GM18907 (cell line): Measurements from ENCODE around the gene INPP5E.

Experiments used
- ATAC-seq: cut with Tn5 transposase; IDR thresholded peaks from one replicate; pipeline ENCODE4 v1.9.1; 2021; ENCODE audit warnings: mild to moderate bottlenecking, moderate library complexity; ENCODE audit not compliant: unreplicated experiment

The INPP5E gene

GRCh38 chr9:136389396-136389795, 50.2 kb downstream of the INPP5E start:
- ATAC-seq: no peak

- no peak for ATAC-seq
Observed at GRCh38 chr9:136387217-136387616, 52.4 kb downstream of the INPP5E start.

DNA sequence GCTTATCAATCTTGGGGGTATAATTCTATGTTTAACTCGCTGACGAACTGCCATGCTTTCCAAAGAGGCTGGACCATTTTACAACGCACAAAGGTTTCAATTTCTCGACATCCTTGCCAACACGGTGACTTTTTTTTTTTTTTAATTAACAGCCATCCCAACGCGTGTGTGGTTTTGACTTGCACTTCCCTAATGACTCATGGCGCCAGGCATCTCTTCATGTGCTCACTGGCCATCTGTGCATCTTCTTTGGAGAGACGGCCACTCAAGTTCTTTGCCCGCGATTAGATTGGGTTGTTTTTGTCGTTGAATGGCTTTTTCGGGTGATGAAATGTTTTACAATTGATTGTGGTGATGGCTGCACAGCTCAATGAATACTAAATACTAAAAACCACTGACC, 53.6 kb downstream of the INPP5E start:
- ATAC-seq: no peak

DNA sequence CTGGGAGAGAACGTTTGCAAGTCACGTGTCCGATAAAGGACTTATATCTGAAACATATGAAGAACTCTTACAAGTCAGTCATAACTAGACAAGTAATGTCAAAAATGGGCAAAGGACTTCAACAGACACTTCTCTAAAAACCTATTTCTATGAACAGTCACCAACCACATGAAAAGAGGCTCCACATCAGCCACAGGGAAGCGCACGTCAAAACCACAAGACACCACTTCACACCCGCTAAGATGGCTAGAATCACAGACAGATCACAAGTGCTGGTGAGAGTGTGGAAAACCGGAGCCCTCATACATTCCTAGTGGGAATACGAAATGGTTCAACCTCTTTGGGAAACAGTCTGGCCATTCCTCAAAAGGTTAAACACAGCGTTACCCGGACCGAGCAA, 54.6 kb downstream of the INPP5E start:
- ATAC-seq: no peak

DNA sequence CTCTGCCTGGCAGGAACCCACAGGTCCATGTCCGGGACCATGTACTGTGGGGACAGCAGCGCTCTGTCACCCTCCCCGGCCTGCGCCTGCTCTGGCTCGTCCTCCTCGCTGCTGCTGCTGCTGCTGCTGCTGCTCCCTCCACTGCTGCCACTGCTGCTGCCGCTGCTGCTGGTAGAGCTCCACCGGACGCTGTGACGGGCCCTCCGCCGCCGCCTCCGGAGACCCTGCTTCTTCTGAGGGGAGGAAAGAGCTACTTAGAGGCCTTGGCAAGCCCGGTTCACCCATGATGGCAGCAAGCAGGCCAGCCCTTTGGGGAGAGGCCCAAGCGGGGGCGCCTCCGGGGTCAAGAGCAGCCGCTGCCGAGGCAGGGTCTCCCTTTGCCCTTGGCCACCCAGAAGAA, 56.2 kb downstream of the INPP5E start:
- no peak for ATAC-seq

GRCh38 chr9:136381966-136382513, 57.6 kb downstream of the INPP5E start:
- no peak for ATAC-seq

DNA sequence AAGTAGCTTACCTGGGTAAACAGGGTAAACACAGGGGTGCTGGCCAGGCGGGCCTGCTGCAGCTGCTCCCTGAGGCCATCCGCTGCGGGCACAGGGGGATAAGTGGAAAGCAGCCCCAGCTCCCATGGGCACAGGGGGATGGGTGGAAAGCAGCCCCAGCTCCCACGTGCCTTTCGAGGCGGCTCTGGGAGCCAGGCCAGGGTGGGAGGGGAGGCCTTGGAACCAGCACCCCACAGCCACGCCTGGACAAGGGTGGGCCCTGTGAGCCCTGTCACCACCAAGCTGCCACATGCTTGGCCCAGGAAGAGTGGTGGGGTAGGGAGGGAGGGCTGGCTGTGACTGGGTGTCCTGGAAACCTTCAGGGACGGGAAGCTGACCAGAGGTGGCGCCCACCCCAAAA, 58.3 kb downstream of the INPP5E start:
- no peak for ATAC-seq

DNA sequence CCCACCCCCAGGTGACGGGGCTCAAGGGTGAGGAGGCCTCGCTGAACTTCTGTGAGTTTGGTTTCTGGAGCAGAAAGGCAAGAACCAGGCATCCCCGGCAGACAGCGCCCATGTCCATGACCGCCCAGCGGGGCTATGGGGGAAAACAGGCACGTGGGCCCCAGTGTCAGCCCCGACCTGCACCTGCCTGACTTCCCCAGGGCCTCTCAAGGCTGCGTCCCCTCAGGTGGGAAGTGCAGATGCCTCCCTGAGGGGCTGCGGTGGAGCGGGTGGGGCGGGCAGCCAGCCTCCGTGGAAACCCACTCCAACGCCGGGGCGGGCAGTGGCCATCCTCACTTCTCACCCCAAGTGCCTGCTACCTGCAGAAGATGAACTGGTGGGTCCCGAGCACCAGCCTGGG, 59.3 kb downstream of the INPP5E start:
- ATAC-seq: no peak

GRCh38 chr9:136379891-136380290, 59.8 kb downstream of the INPP5E start:
- no peak for ATAC-seq

DNA sequence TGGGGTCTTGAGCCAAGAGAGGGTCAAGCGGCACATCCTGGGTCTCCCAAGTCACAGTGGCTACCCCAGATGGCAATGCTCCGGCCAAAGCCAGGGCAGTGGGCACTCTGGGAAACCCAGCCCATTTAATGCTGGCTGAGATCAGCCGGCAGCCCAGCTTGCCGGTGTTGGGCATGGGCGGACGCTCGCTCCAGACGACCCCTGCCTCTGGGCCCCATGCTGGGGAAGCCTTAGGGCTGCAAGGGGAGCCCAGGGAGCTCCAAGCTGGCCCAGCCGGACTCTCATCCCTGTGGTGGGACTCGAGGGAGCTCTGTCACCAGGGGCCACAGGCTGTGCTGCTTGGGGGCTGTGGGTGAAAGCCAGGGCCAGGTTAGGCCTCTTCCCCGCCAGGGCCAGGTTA, 60.2 kb downstream of the INPP5E start:
- ATAC-seq: no peak

DNA sequence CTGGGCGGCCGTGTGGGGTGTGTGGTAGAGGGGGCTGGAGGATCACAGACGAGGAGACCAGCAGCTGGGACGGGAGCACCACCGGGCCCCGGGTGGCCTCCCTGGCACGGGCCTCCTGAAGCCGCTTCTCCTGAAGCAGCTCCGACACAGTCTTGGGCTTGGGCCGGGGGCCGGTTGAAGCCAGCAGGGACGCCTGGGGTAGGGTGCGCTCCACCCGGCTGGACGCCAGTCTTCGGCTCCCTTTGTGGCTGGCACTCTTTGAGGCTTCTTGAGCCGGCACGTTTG, 60.7 kb downstream of the INPP5E start:
- no peak for ATAC-seq
